Left ventricle myocardium superior (tissue), 1 donor: ENCODE data around the gene AGAP1. TPM values are rescaled to one million over a fixed set of nuclear protein-coding genes. Genes with fewer than 3 reads are reported as not detected.

Source experiments
- ATAC-seq: fragments of 200-7000 bp; cut with Tn5 transposase; one replicate; pipeline ENCODE4 v1.9.1; 2020; ENCODE audit warnings: mild to moderate bottlenecking, moderate library complexity
- DNase-seq: peaks from one replicate; pipeline ENCODE4 v3.0.0-alpha.2; 2020
- intact Hi-C: fragments of 100-400 bp; cut with micrococcal nuclease; formaldehyde crosslinking; loops from one replicate; pipeline ENCODE4 v1.11.0; 2022
- total RNA-seq: library from RNA; stranded (reverse); fragmentation: NEBNext Ultra II Directional; extraction: Animal tissue kit (Norgen Biotek cat#: 25700); gene quantifications from one replicate; pipeline ENCODE4 v1.2.1, GENCODE V29; 2021
- donor health status: DM: no; HTN: yes; CAD: no; lungs with severe emphysema.

AGAP1 gene
- total RNA-seq, 1 donor from 2014 or later, result 22.3 TPM

DNA sequence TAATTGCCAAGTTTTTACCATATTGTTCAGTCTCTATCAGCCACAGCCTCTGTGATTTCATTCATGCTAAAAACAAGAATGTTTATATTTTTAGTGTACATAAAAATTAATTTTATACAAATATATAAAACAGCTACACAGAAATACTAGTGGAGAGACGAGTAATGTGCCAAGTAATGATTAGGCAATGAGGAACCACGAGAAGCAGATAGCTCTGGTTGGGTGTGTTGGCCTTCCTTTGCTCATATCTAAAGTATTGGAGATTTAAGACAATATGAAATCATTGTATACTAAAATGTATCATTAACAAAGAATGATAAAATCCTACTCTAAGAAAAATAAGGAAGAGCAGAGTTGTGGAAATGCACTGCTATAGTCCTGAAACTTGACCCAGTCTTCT is 326.7 kb downstream of the AGAP1 start:
- intact Hi-C loops, result no loop called here
- ATAC-seq (no peak), DNase-seq (no peak)

DNA sequence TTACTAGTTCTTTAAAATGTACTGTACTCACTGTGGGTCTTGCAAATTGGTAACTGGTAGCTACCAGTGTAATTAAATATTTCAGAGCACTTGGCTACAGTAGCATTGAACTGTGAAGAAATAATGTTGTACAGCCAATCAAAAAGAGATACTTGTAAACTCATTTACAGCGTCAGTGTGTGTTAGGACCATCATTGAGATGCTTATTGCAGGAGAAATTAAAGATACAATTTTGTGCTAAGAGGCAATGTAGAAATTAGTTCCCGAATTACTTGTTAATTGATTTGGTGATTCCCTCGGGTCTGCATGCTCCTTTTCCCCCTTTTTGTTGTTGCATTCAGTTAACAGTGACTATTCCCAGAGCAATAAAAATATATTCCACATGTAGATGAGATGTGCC is 330.5 kb downstream of the AGAP1 start:
- DNase-seq (no peak), ATAC-seq (no peak)
- intact Hi-C loops, result no loop called here

DNA sequence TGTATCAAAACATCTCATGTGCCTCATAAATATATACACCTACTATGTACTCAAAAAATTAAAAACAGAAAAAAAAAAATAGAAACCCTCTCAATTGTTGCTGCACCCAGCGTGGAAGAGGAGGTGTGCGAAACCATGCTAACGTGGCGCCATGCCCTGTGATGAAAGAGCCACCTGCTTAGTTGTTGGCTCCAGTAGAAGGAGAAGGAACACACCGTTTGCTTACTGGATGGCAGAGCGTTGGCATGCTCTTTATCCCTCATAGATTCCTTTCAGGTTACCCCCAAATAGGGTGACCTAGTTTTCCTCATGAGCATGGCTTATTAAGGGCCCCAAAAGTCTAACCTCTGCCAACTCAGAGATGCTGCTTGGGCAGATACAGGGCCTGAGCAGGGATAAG is 332.1 kb downstream of the AGAP1 start:
- intact Hi-C loops, result no loop called here
- DNase-seq (no peak), ATAC-seq (no peak)

DNA sequence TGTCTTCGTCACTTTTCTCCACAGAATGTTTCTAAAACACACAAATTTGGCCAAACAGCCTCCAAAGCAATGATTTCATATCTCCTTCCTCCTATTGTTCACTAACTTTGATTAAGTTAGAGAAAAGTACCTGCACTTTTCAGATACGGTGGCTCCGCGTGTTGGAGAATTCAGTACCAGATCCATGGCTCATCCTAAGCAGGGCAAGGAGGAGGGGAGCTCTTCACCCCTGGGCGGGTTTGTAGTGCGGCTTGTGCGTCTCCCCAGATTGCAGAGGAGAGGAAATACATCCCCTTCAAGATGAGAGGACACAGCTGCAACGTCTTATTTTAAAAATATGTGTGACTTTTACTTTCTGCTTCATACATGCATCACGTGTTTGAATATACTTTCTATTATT is 333.0 kb downstream of the AGAP1 start:
- ATAC-seq (no peak), DNase-seq (no peak)
- intact Hi-C loops, result no loop called here

DNA sequence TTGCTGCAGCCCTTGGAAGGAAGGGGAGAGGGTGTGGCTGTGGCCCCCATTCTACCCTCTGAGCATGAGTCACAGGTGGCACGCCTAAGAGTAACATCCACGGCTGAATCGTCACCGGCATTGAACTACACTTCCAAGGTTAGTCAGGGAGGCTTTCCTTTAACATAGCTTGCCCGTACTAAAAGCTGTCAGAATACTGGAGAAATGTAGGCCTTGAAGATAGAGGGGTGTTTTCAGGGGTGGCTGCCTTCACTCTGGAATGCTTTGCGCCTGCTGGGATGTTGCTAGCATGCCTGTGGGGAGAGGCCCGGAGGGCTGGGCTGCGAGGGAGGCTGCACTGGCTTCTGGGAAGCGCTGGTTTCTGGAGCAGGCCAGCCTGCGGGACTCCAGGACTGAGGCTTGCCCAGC is 333.7 kb downstream of the AGAP1 start:
- intact Hi-C loops, result no loop called here
- ATAC-seq (no peak), DNase-seq (no peak)

DNA sequence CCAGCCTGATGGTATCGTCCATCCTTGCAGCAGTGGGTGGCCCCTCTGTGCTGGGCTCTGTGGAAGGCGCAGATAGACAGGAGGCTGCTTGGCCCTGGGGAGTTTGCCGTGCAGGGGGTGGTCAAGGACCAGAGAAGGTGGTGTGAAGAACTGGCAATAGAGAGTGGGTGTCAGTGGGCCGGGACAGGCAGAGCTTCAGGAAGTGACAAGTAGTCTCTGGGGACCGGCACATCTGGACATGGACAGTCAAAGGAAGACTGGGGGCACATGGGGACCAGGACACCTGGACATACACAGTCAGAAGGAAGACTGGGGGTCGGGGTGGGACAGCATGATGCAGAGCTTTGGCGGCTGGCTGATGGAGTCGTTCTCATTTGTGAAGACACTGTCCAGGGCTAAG is 335.9 kb downstream of the AGAP1 start:
- ATAC-seq (no peak), DNase-seq (no peak)
- intact Hi-C loops, result no loop called here

DNA sequence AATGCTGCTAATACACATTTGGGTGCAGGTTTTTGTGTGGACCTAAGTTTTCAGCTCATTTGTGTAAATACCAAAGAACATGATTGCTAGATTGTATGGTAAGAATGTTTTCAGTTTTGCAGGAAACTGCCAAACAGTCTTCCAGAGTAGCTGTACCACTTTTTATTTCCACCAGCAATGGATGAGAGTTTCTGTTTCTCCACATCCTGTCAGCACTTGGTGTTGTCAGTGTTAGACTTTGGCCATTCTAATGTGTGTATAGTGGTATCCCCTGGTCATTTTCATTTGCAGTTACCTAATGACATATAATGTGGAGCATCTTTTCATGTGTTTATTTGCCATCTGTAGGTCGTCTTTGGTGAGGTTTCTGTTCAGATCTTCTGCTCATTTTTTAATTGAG is 337.9 kb downstream of the AGAP1 start:
- DNase-seq, result no peak
- intact Hi-C loops, result no loop called here
- no peak for ATAC-seq

DNA sequence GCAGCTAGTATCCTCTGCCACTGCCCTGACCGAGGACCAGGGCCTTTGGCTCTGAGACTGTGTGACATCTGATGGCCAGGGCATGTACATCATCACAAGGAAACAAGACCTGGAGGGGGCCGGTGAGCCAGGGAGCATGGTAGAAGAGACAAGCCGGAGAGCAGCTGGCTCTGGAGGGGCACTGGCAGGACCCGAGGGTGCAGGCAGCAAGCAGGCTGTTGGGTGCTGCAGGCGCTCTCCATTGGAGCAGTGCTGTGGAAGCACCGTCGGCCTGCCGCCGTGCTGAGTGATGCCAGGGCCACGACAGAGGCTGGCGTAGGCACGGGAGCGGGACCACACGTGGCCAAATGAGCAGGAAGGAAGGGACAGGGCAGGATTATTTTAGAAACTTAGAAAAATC is 339.1 kb downstream of the AGAP1 start:
- ATAC-seq (no peak), DNase-seq (no peak)
- intact Hi-C loops, result no loop called here

DNA sequence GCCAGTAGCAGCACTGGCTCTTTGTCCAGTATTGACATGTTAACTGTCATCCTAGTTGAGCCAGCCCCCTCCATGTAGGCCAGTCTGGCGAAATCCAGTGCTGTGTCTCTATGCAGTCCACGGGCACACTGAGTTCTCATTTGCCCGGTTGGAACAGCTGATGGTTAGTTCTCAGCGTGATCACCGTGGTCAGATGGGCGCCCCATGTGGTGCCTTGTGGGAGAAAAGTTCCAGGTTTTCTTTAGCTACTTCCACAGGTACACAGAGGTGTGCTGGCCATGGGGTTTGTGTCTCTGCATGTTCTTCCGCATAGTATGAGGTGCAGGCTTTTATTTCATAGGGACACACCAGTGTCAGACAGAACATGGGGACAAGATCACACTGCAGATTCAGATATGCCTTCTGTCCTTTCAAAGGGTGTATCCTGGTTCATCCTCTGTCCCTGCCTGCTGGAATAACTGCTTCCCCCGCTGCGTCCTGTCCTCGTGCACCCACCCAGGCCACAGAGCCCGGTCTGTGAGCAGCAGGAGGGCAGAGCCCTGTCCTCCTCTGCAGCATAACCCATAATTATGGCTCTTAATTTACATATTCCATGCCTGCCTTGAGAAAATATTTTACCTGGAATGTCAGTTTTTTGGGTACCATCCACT is 340.3 kb downstream of the AGAP1 start:
- intact Hi-C loops, result no loop called here

DNA sequence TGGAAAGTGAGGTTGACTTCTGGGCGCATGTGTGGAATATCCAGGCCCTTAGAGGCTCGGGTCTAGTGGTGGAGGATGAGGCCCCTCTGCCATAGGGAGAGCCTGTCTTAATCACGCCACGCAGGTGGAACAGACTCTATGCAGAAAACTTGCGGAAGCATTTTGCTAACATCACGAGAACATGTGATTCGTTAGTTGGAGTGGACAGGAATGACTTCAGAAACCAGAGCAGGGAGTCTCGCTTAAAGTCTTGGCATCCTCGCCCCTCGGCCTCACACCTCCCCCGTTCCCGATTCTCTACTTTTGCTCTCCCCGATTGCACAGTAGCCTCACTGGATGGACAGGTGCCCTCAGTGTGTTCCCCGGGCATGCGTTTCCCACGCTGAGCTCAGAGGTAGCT is 340.9 kb downstream of the AGAP1 start:
- DNase-seq (no peak), ATAC-seq (no peak)
- intact Hi-C loops, result no loop called here

More for the DNA sequence above, 340.3 kb downstream of the AGAP1 start:
- no peak for DNase-seq
- no peak for ATAC-seq

DNA sequence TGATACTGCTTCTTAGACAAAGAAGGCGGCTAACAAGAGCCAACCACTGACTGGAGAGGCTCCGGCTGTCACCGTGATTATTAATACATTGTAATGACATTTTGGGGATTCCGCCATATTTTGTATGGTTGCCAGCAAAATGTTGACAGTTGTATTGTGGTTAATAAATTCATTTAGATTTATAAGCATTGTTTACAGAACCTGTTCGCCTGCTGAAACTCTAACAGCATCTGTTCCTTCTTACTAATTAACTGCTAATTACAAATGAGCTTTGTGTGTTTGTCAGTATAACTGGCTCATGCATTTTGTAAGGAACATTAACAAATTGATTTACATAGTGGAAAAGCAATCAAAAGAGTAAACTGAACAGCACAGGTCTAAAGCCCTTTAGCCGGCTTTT is 342.0 kb downstream of the AGAP1 start:
- ATAC-seq (no peak), DNase-seq (no peak)
- intact Hi-C loops, result no loop called here

DNA sequence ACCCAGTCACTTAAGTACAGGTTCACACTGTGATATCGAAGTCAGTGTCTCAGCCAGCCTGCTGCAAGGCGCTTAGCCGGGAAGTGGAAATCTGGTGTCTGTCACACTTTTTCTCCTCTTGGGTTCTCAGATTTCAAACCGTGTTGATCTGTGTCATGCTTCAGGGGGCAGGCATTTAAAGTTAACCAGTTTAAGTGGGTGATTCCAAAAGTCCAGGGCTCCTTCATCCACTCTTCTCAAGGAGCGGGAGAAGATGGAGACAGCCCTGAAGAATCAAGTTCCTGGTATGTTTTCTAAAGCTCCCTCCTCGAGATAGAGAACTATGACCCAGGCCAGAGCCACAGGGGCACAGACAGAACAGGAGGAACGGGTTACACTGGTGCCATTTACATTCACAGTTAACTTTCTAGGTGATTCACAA is 342.7 kb downstream of the AGAP1 start:
- DNase-seq (no peak), ATAC-seq (no peak)
- intact Hi-C loops, result no loop called here

DNA sequence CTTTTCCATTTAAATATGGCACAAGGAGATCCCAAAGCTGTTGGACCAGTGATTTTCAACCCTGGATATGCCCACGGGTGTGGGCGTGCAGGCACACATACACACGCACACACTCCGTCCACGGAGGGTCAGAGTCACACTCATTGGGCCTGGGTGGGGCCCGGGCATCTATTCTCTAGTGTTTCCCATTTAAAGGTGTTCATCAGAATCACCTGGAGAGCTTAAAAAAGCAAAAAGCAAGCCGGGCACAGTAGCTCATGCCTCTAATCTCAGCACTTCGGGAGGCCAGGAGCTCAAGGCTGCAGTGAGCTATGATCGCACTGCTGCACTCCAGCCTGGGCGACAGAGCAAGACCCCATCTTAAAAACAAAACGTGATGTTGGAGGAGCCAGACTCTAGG is 345.4 kb downstream of the AGAP1 start:
- intact Hi-C loops, result no loop called here
- ATAC-seq (no peak), DNase-seq (no peak)

DNA sequence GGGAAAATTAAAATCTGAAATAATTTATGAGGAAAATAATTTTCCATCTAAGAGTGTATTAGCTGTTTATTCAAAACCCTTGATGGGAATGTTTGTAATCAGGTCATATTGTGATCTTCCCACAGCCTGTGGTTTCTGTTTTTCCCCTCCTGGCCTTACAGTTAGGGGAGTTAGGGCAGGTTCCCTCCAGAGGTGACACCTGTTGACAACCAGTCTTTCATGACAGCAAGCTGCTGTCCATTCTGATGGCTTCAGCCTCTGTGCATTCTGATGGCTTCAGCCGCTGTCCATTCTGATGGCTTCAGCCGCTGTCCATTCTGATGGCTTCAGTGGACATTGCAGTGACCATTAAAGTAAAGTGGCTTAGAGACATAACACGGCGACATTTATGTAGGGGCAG is 346.1 kb downstream of the AGAP1 start:
- intact Hi-C loops, result no loop called here
- no peak for DNase-seq

DNA sequence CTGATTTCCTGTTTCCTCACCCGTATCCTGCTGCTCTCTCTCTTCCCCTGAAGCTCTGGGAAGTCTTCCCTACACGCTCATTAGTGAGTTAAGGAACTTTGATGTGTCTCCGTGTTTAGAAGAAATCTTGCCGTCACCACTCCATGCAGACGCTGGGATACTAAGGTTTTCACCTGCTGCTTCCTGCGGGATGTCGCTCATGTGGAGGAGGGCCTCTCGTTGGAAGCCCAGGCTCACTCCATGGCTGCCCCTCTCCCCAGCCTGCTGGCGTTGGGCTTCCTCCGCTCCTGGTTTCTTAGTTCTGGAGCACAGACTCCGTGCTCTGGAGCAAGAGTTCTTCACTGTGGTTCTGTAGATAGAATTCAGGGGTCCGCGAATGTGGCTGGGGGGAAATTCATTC is 348.0 kb downstream of the AGAP1 start:
- DNase-seq, result no peak
- intact Hi-C loops, result no loop called here
- no peak for ATAC-seq

More for the DNA sequence above, 346.1 kb downstream of the AGAP1 start:
- no peak for ATAC-seq

DNA sequence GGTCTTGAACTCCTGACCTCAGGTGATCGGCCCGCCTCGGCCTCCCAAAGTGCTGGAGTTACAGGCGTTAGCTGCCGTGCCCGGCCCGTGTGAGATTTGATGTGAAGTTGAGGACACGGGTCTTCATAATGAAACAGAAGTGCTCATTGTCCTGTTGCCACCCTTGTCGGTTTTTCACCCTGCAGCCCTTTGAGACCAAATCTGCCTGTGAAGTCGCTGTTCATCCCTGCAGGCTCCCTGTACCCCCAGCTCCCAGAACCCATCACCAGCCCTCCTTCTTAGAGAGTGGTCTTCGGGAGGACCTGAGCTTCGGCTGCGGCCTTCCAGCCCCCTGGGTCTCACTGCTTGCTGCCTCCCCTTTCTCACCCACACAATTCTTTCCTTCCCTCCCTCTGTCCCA is 349.1 kb downstream of the AGAP1 start:
- ATAC-seq (no peak), DNase-seq (no peak)
- intact Hi-C loops, result no loop called here

DNA sequence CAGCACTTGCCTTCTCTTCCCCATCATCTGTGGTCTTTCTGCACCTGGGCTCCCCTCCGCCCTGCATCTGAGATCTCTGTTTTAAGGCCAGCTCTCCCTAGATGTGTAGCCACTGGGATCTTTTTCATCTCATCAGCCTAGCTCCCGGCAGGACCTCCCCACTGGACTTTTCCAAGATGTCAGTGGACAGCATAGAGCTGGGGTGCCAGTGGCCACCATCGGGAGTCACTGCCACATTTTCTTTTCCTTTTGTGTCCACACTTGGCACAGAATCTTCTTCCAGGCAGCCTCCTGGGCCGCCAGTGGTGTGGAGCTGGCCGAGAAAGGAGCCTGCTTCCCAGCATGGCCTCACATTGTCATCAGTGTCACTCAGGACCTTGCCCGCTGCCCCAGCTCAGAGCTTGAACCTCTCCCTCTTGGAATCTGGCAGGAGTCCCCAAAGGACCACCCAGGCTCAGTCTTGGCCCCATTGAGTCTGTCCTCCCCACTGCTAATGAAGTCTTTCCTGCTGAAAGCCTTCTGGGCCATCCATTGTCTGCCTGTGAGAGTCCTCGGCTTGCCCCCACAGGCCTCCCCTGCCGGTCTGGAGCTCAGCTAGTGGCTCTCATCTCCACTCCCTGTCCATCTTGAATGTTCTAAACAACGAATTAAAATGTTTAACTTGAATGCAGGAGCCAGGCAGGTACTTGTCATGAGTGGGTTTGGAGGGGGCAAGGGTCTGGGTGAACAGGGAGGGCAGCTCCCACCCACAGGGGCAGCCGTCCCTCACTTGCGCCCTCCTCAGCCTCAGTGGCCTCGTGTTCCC is 349.9 kb downstream of the AGAP1 start:
- intact Hi-C loops, result no loop called here
- DNase-seq (no peak), ATAC-seq (no peak)

DNA sequence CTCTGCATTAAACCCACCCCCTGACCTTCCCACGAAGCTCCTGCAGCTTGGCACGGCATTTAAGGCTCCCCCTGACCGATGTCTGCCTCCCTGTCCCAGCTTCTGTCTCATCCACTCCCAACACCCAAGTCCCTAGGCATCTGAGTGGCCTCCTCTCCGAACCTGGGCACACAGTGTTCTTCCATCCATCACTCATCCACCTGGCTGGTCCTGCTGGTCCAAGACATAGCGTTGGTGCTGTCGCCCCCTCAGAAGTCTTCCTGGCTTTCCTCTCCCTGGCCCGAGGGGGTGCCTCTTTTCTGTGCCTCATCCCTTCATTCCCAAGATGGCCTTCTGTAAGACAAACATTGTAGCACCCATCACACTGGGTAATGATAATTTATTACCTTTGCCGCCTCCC is 350.7 kb downstream of the AGAP1 start:
- ATAC-seq (no peak), DNase-seq (no peak)
- intact Hi-C loops, result no loop called here

DNA sequence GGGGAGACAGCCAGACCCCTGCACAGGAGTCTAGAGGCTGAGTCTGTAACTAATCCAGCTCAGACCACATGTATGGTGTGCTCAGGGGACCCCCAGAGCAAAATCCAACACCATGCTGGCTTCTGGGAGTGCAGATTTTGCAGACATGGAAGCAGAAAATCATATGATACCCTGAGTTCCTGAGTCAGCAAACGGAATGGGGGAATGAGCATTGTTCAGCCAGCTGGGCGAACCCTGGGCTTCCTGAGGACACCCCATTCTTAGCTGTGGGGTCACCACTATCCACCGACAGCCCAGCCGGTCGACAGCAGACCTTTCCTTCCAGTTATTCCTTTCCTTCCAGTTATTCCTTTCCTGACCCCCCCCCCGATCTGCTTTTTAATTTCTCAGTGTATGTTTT is 351.4 kb downstream of the AGAP1 start:
- DNase-seq (no peak), ATAC-seq (no peak)
- intact Hi-C loops, result no loop called here

DNA sequence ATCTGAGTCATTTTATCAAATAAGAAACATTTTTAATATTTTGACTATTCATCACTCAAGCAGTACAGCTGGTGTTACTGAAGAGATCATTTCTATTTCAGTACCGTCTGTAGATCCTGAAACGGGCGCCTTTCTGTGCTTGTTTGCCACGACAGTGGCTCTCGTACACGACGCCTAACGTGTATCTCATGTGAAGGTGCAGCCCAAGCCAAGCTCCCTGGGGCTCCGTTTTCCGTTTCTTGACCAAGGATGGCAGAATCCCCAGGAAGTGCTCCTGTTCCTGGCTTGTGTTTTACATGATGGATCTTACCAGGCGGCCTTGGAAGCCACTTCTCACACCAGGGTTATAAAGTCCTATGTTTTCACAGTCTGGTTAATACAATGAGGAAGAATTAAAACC is 353.7 kb downstream of the AGAP1 start:
- DNase-seq (no peak), ATAC-seq (no peak)
- intact Hi-C loops, result no loop called here

DNA sequence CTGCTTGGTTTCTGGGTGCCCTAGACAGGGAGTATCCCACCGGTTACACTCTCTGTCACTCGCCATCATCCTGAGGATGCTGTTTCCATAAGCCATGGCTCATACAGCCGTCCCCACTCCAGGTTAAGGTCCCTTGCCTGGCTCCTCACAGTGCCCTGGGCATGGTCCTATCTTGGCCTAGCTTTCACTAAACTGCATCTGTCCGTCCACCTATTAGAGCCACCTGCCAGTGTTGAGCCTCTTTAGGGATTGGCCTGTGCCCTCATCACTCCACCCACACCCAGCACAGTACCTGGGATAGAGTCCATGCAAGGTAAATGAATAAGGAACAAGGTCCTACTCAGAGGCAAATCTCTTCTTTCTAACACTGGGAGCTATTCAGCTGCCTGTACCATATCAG is 354.2 kb downstream of the AGAP1 start:
- ATAC-seq (no peak), DNase-seq (no peak)
- intact Hi-C loops, result no loop called here
